Measurements from ENCODE around the gene OR12D1.

OR12D1 gene

GRCh38 chr6:29451471-29452193 lies 36.9 kb downstream of the OR12D1 start:
- no peak for ATAC-seq

GRCh38 chr6:29456971-29457370 lies 42.2 kb downstream of the OR12D1 start, which contains the start of the genes OR11A1 and OR2H1:
Gene OR11A1, minus strand, starts transcription at chr6:29457071. Its CDS starts 29,430 bp downstream, at chr6:29427641.
Gene OR2H1, plus strand, starts transcription at chr6:29457155. Its CDS starts 4,615 bp downstream, at chr6:29461770.
- no peak for TF ChIP-seq ARNTL (CRISPR knock-in tag; IDR thresholded peaks at IDR 0.05; ENCODE audit: borderline replicate concordance, low read depth)
- TF ChIP-seq OSR1 (CRISPR knock-in tag; IDR thresholded peaks at IDR 0.05) = no peak
- TF ChIP-seq ZNF565 (CRISPR knock-in tag; conservative IDR thresholded peaks at IDR 0.05; ENCODE audit: low read depth) = no peak
- TF ChIP-seq PATZ1 (CRISPR knock-in tag; IDR thresholded peaks at IDR 0.05; ENCODE audit: borderline replicate concordance) = no peak
- no peak for TF ChIP-seq TOX (CRISPR knock-in tag; IDR thresholded peaks at IDR 0.05; ENCODE audit: borderline replicate concordance)
- TF ChIP-seq RARB (CRISPR knock-in tag; IDR thresholded peaks at IDR 0.05) = no peak
- no peak for TF ChIP-seq BACH2 (CRISPR knock-in tag; IDR thresholded peaks at IDR 0.05; ENCODE audit: borderline replicate concordance)
- no peak for TF ChIP-seq POU6F1 (CRISPR knock-in tag; IDR thresholded peaks at IDR 0.05; ENCODE audit: borderline replicate concordance, low read depth)
- TF ChIP-seq CREB5 (CRISPR knock-in tag; IDR thresholded peaks at IDR 0.05; ENCODE audit: low read depth) = no peak
- TF ChIP-seq TCF4 (CRISPR knock-in tag; IDR thresholded peaks at IDR 0.05; ENCODE audit: borderline replicate concordance) = no peak
- no peak for TF ChIP-seq ESRRG (CRISPR knock-in tag; IDR thresholded peaks at IDR 0.05)
- TF ChIP-seq ZNF8 (CRISPR knock-in tag; IDR thresholded peaks at IDR 0.05) = no peak
- no peak for ATAC-seq

More at GRCh38 chr6:29451471-29452193, 36.9 kb downstream of the OR12D1 start:
- TF ChIP-seq ZNF70 (CRISPR knock-in tag; IDR thresholded peaks at IDR 0.05) (no peak), ZFP3 (CRISPR knock-in tag; IDR thresholded peaks at IDR 0.05) (no peak)

GRCh38 chr6:29461021-29461814 lies 46.5 kb downstream of the OR12D1 start:
- TF ChIP-seq GLIS3 (CRISPR knock-in tag; IDR thresholded peaks at IDR 0.05) (no peak), PATZ1 (CRISPR knock-in tag; IDR thresholded peaks at IDR 0.05; ENCODE audit: borderline replicate concordance) (no peak), CSDC2 (CRISPR knock-in tag; IDR thresholded peaks at IDR 0.05) (no peak)
- no peak for ATAC-seq

- no peak for ATAC-seq
- TF ChIP-seq ZNF8 (CRISPR knock-in tag; IDR thresholded peaks at IDR 0.05) = no peak
- TF ChIP-seq ISL1 (CRISPR knock-in tag; IDR thresholded peaks at IDR 0.05) = no peak
- no peak for TF ChIP-seq PPARA (CRISPR knock-in tag; IDR thresholded peaks at IDR 0.05; ENCODE audit: borderline replicate concordance)
- TF ChIP-seq OSR1 (CRISPR knock-in tag; IDR thresholded peaks at IDR 0.05) = no peak
- TF ChIP-seq SNAI2 (CRISPR knock-in tag; IDR thresholded peaks at IDR 0.05) = no peak
- TF ChIP-seq ZNF70 (CRISPR knock-in tag; IDR thresholded peaks at IDR 0.05) = no peak
These were observed 47.3 kb downstream of the OR12D1 start for GRCh38 chr6:29462022-29462421.

Data from SK-N-SH treated with all-trans-retinoic acid at 6 μM for 48 hours (cell line).